Hematopoietic multipotent progenitor cell treated with erythropoietin and hydrocortisone succinate and interleukin-3 and kit ligand, for 8 days (in vitro differentiated cells): ENCODE measurements around the gene TAPBPL.
A peak's percentile ranks its signal among the peaks of the same experiment; 100 is the strongest.
"Not testable (repeated sequence)": the region's sequence is repeated elsewhere in the genome, so short reads cannot be mapped to it uniquely, and the experiment has no call there.

Source experiments
- DNase-seq: peaks from one replicate; pipeline ENCODE4 v3.0.0-alpha.2; 2015

Gene TAPBPL, protein sequence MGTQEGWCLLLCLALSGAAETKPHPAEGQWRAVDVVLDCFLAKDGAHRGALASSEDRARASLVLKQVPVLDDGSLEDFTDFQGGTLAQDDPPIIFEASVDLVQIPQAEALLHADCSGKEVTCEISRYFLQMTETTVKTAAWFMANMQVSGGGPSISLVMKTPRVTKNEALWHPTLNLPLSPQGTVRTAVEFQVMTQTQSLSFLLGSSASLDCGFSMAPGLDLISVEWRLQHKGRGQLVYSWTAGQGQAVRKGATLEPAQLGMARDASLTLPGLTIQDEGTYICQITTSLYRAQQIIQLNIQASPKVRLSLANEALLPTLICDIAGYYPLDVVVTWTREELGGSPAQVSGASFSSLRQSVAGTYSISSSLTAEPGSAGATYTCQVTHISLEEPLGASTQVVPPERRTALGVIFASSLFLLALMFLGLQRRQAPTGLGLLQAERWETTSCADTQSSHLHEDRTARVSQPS

DNA sequence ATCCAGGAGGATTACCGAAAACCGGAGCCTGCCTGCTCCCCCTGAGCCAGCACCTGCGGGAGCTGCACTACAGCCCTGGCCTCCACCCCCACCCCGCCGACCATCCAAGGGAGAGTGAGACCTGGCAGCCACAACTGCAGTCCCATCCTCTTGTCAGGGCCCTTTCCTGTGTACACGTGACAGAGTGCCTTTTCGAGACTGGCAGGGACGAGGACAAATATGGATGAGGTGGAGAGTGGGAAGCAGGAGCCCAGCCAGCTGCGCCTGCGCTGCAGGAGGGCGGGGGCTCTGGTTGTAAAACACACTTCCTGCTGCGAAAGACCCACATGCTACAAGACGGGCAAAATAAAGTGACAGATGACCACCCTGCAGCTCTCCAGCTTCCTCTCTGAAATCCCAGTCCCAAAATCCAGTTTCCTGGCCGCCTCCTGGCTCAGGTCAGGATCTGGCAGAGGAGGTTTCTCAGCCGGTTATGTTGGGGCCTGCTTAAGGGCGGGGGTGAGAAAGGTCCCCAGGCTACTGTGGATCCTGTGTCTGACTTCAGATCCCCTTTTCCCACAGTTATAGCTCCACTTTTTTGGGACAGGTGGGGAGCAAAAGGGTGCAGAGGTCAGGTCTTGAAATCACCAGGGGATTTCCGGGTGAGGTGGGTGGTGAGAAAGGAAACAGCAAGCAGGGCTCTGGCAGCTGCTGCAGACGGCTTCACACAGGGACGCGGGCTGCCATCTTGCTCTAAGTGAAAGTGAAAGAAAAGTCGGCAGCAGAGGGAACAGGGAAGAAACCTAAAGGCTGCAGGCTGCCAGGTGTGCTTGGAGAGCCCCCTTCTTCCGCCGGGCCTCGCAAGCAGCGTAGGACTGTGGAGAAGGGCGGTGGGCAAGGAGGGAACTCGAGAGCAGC is at the start of gene TAPBPL:
TAPBPL (plus strand) TSS at position 695 of the 897 bp plus-strand sequence. CDS start 207 bp downstream, outside the sequence.
- peak; percentile 80 for DNase-seq

DNA sequence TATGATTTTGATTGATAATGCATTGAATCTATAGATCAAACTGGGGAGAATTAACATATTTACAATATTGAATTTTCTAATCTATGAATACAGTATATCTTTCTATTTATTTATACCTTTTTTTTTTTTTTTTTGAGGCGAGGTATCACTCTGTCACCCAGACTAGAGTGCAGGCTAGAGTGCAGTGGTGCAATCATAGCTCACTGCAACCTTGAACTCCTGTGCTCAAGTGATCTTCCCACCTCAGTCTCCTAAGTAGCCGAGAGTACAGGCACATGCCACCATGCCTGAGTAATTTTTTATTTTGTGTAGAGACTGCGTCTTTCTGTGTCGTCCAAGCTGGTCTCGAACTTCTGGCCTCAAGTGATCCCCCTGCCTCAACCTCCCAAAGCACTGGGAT is 47.5 kb upstream of the TAPBPL start:
- DNase-seq, result no peak

DNA sequence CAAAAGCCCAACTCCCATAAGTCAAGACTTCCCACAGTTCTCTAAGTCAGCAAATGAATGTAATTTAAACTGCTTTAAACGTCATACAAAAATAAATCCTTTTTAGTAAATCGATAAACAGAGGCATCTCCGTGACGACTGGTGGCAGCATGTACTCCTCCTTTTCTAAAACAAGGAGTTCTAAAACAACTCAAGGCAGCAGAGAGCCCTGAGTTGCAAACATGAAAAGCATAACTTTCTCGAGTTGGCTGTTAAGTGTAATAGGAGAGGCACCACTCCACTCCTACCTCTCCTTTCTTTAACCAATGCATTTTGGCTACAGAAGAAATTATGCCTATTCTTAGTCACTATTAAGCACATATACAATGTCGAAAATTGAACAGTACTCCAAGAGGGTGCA is 45.9 kb upstream of the TAPBPL start:
- no peak for DNase-seq

DNA sequence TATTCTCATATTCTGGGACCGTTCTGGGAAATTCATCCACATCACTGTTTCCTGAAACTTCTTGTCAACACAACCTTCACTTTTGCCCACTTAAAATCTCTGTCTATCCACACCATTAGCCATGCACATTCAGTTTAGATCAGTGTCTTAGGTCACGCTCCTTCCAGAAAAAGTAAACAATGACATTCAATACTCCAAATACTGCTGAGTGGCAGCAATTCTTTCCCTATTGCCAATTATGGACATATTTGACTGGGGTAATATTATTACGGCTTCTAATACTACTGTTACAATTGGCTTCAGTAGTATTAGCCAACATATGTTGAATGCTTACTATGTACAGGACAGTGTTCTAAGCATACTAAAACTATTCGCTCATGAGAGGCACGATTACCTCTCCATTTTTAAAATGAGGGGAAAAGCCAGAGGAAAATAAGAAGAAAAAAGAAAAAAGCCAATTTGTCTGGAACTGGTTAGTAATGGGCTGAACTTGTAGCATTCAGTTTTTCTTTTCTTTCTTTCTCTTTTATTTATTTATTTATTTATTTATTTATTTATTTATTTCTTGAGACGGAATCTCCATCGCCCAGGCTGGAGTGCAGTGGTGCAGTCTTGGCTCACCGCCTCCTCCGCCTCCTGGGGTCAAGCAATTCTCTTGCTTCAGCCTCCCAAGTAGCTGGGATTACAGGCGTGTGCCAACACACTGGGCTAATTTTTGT is 44.4 kb upstream of the TAPBPL start:
- DNase-seq, result no peak

DNA sequence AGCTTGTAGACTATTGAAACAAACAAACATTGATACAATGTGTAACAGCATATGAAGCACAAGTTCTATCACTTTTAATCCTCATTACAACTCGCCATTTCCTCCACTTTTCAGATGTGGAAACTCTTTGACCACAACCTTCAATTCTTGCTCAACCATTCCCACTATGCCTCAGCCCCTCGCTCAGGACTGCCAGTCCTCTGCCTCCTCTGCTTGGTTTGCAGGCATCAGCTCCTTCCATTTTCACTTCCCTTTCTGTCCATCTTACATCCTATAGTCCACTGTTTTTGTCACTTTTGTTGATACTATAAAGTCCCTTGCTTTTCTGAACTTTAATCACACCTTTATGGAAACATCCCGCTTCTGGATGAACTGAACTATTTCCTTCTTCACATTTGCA is 35.2 kb upstream of the TAPBPL start:
- DNase-seq, result no peak

DNA sequence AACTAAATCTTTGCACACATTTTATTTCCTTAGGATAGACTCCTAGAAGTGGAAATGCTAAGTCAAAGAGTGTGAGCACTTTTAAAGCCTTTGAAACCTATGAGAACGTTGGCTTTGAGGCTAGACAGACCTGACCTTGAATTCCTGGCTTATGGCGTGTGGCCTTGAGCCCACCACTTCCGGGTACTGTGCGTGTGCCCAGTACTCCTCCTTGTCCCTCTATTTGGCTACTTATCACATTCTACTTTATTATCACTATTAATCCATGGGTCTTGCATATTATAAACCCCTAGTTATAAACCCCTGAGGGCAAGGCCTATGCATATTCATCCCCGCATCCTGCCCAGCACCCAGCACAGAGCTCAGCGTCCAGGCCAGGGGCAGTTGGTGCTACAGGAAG is 33.0 kb upstream of the TAPBPL start:
- DNase-seq, result no peak

DNA sequence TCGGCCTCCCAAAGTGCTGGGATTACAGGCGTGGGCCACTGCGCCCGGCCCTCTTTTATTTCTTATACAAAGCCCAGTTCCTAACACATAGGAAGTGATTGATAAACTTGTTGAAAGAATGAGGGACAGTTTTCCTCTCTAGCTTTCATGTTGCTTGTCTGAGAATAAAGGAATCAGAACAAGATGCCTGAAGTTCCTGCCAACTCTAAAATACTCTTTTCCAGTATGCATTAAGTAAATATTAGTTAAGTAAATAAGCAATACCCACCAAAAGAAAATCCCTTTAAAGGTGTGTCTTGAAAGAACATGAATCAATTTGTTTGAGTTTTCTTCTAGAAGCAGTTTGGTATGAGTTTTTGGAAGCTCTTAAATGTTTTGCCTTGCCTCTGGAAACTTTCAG is 31.5 kb upstream of the TAPBPL start:
- DNase-seq, result no peak

DNA sequence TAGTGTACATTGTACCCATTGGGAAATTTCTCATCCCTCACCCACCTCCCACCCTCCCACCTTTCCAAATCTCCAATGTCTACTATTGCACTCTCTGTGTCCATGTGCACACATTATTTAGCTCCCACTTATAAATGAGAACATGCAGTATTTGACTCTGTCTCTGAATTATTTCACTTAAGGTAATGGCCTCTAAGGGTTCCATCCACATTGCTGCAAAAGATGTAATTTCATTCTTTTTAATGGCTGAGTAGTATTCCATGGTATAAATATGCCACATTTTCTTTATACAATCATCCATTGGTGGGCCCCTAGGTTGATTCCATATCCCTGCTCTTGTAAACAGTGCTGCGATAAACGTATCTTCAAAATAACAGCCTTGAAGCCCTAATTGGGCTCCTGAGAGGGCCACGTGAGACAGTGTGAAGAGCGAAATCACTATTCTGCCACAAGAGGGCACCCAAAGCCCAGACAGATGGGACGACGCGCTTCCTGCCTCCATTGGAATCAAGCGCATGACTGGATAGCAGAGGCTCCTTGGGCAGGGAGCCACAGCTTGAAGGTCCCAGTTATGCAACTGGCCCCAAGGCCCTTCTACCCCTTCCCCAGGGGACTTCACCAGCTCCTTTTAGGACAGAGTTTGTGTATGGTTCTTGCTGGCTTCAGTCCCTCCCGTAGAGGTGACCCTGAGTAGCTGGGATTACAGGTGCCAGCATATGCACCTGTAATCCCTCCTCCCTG is 28.4 kb upstream of the TAPBPL start:
- peak; percentile 96 for DNase-seq

DNA sequence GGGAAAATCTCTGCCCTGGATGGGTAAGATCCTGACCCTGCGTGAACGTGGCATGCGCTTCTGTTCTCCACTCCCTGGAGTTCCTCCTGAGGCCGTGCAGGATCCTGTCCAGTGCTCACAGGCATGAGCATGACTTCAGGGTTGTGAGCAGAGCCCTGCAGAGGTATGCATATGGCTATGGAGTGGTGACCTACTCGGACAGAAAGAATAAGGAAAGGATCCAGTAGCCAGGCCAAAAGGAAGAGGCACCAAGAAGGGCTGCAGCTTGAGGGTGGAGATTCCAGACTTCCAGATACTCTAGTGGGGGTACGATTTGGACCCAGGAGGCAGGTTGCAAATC is 27.9 kb upstream of the TAPBPL start:
- no peak for DNase-seq

DNA sequence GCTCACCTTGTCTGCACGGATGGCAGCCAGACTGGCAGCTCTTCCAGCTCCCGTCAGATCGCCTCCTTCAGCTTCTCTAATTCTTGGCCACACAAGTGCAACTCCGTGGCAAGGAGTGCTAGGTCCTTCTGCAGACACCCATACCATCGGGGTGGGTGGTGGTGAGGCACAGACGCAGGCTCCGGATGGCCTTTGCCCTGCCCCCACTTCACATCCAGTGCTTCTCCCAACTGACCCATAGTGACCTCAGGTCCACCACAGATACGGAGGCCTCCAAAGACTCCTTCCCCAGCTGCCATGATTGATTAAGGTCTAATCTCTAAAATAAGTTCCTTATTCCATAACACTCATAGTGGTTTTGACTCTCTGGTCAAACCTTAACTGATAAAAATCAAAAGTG is 27.0 kb upstream of the TAPBPL start:
- DNase-seq, result peak; percentile 38

DNA sequence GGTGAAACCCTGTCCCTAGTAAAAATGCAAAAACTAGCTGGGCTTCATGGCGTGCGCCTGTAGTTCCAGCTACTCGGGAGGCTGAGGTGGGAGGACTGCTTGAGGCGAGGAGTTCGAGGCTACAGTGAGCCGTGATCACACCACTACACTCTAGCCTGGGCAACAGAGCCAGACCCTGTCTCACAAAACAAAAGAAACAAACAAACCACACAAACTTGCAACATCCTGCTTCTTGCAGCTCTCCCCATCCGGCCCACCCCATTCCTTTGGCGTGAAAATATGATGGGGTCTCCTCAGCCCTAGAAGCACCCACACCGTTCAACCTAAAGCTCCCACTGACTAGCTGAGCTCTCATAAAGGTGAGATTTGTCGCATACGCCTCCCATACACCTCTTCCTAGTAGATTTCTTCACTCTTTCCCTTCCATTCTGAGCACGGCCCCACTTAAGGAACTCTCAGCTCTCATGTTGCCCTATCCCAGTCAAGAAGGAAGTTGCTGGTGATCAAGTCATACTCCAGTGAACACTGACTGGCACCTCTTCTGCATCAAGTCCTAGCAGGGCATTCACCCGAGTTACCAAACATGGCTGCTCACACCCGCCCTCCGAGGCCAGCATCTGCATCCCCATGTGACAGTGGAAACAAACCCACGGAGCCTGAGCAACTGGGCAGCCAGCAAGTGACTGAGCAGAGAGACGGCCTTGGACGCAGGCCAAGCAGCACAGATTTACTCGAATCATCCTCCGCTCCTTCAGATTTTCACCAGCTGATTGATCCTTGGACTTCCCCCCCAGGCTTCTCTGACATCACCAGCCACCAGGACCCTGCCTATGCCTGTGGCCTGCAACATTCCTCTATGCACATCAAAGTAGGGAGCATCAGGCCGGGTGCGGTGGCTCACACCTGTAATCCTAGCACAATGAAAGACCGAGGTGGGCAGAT is 26.0 kb upstream of the TAPBPL start:
- DNase-seq, result no peak

DNA sequence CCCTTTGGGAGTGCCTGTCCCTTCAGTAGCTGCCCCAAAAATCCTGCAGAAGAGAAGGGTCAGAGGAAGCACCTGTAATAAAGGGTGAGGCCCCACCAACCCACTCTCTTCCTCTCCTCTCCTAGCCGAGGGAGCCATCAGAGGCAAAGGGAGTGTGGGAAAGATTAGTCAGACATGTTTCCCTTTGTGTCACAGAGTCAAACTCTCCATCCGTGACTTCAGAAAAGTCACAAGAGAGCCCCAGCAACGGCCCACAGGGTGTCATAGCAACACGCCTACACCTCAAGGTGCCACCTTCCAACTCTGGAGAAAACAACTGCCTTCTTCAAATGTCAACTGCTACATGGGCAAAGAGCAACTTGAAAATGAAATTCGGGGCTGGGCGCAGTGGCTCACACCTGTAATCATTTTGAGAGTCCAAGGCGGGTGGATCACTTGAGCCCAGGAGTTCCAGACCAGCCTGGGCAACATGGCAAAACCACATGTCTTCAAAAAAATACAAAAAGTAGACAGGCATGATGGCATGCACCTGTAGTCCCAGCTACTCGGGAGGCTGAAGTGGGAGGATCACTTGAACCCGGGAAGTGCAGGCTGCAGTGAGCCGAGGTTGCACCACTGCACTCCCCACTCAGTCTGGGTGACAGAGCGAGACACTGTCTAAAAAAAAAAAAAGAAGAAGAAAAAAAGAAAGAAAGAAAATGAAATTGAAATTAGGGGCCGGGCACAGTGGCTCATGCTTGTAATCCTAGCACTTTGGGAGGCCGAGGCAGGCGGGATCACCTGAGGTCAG is 24.8 kb upstream of the TAPBPL start:
- DNase-seq, result no peak

DNA sequence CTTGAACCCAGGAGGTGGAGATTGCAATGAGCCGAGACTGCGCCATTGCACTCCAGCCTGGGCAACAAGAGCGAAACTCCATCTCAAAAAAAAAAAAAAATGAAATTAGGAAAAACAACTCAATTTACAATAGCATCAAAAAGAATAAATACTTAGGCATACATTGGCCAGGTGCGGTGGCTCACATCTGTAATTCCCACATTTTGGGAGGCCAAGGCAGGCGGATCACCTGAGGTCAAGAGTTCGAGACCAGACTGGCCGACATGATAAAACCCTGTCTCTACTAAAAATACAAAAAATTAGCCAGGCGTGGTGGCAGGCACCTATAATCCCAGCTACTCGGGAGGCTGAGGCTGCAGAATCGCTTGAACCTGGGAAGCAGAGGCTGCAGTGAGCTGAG is 24.0 kb upstream of the TAPBPL start:
- not testable (repeated sequence) for DNase-seq

DNA sequence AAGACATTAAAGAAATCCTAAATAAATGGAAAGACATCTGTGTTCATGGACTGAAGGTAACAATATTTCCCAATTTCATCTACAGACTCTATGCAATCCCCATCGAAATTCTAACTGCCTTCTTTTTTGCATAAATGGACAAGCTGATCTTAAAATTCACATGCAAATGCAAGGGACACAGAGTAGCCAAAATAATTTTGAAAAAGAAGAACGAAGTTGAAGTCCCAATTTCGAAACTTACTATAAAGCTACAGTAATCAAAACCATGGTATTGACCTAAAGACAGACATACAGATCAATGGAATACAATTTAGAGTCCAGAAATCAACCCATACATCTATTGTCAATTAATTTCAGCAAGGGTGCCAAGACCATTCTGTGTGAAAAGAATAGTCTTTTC is 23.5 kb upstream of the TAPBPL start:
- DNase-seq, result no peak

DNA sequence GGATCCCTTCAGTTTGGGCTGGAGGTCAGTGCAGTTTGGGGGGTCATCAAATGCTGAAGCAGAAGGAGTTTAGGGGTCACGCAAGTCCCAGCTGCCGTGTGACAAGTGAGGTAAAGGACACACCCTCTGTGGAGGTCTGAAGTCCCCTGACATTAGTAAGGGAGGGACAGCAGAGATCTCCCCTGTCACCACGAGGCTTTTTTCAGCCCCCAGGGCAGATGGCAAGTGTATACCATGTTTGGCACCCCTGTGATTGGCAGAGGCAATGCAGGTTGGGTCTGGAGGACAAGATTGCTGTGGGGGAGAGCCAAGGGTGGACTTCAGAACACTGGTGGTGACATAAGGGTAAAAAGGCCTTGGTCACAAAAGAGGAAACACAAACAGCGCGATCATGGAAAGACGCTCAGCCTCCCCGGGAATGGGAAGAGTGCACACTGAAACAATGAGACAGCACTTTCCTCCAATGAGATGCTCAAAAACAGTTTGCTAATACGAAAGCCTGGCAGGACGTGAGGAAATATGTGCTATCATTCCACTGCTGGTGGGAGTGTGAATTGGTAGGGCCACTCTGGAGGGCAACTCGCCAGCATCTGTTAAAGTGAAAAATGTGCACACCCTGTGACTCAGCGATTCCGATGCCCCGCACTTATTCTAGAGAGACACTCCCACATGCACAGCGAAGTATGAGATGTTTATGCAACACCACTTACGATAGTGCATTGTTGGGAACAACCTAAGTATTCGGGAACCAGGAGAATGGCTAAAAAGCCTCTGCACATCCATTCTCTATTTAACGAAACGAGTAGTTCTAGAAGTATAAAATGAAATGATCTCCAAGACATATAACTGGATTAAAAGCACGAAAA is 21.5 kb upstream of the TAPBPL start:
- peak; percentile 99 for DNase-seq

DNA sequence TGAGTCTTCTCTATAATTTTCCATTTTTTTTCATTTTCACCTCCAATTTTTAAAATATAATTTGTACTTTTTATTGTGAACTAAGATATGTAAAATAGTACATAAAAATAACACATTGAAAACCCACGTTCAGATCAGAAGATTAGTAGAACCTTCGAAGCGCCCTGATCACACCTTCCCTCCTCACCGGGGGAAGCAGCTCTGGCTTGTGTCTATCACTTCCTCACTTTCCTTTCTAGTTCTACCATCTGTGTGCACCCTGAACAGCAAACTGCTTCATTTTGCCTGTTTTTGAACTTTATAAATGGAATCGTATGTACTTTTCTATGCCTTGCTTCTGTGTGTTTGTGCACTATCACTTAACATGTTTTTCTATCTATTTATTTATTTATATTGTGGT is 18.9 kb upstream of the TAPBPL start:
- no peak for DNase-seq

DNA sequence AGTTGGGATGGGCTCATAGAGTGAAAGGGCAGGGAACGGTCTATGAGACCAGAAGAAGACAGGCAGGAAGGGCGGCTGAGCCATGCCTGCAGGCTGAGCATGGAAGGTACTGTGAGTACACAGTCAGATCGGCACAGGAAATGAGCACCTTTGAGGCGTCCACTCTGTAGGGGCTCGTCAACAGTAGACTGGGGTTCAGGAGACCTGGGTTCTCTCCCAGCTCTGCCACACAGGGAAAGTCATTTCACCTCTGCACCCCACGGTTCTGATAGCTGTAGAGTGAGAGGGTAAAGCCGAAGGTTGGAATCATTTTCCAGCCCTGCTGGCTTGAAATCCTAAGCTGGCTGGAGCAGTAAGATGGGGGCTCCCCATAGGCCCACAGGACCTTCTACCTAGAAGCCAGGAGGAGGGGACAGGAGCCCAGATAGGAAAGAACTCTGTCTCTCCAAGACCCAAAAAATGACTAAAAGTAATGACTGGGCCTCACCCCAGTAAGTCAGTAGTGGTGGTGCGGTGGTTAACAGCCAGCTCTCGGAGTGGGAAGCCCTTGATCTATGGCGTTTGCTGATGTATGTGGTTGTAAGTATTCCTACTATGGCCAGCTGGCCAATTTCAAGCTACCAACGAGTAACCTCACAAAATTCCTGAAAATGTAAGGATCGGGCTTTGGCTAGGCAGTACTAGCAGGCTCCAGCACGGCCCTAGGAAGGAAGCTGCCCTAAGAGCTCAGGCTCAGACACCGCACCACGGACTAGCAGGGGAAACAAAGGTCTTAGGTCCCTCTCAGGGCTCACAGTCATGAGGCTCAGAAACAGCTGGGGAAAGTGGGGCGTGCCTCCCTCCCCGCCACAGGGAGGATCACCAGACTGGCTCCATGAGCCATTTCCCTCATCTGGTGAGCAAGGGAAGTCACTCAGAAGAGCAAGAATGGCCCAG is 17.4 kb upstream of the TAPBPL start:
- no peak for DNase-seq

DNA sequence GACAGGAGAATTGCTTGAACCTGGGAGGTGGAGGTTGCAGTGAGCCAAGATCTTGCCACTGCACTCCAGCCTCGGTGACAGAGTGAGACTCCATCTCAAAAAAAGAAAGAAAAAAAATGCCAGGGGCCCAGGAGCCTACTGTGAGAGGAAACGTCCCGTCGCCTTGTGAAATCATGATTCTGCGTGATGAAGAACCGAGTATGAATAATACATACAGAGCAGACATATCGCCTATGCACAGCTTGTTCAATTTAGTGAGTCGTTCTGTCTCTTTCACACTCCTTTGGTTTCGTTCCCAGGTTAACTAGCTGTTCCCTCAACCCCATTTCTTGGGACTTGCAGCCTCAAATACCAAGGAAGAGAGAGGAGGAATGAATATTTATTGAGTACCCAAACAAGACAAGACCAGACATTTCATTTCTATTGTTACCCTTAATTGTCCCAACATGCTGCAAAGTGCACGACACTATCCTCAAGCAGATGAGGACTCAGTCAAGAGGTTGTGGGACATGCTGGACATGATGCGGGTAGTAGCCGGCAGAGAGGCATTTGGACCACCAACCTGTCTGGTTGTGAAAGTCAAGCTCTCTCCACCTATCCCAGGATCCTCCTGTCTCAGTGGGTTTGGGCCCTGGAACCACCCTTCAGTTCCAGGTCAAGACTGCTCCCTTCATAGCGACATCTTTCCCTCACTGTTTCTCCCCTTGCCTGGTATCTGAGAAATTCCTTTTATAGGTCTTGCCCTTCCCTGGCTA is 15.7 kb upstream of the TAPBPL start:
- DNase-seq, result no peak
